ENCODE results near the gene MDK.

DNA sequence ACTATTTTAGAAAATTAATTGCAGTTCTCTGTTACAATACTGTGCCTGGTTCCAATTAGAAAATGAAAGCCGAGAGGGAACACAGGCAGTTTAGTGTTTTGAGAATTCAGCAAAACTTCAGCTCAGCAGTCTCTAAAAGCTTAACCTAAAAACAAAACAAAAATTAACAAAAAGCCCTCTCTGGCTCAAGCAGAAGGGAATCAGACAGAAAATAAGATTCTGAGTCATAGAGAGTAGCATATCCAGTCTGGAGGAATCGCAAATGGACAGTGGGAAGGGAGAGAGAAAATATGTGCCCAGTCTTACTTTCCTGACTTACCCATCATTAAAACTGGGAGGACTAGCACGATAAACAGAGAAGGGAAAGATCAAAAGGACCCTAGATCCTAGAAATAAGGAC, 48.2 kb downstream of the MDK start:
- TF ChIP-seq, protein P1, sequence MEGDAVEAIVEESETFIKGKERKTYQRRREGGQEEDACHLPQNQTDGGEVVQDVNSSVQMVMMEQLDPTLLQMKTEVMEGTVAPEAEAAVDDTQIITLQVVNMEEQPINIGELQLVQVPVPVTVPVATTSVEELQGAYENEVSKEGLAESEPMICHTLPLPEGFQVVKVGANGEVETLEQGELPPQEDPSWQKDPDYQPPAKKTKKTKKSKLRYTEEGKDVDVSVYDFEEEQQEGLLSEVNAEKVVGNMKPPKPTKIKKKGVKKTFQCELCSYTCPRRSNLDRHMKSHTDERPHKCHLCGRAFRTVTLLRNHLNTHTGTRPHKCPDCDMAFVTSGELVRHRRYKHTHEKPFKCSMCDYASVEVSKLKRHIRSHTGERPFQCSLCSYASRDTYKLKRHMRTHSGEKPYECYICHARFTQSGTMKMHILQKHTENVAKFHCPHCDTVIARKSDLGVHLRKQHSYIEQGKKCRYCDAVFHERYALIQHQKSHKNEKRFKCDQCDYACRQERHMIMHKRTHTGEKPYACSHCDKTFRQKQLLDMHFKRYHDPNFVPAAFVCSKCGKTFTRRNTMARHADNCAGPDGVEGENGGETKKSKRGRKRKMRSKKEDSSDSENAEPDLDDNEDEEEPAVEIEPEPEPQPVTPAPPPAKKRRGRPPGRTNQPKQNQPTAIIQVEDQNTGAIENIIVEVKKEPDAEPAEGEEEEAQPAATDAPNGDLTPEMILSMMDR (IDR thresholded peaks at IDR 0.05) = no peak
- TF ChIP-seq POLR2A (IDR thresholded peaks at IDR 0.05) = no peak

Data from transverse colon (tissue), 3 donors.